ENCODE results near the gene EFEMP1. TPM values are rescaled to one million over a fixed set of nuclear protein-coding genes. Genes with fewer than 3 reads are reported as not detected.
A peak's percentile ranks its signal among the peaks of the same experiment; 100 is the strongest.

The EFEMP1 gene
- total RNA-seq, 1 donor from 2014 or later = 330 TPM

- no peak for DNase-seq (ENCODE audit: low read depth)
Observed at GRCh38 chr2:55898386-55899040, 25.1 kb downstream of the EFEMP1 start.

- DNase-seq (ENCODE audit: low read depth) = no peak
Observed at GRCh38 chr2:55896633-55897032, 26.9 kb downstream of the EFEMP1 start.

GRCh38 chr2:55894720-55895119 lies 28.9 kb downstream of the EFEMP1 start:
- DNase-seq (ENCODE audit: low read depth) = no peak

- DNase-seq (ENCODE audit: low read depth) = peak; percentile 79
Observed at GRCh38 chr2:55891671-55892094, 31.9 kb downstream of the EFEMP1 start.

GRCh38 chr2:55888936-55889335 lies 34.6 kb downstream of the EFEMP1 start:
- no peak for DNase-seq (ENCODE audit: low read depth)

GRCh38 chr2:55887901-55888624 lies 35.5 kb downstream of the EFEMP1 start:
- peak; percentile 96 for DNase-seq (ENCODE audit: low read depth)

- no peak for DNase-seq (ENCODE audit: low read depth)
Observed at GRCh38 chr2:55887351-55887750, 36.2 kb downstream of the EFEMP1 start.

- no peak for DNase-seq (ENCODE audit: low read depth)
Observed at GRCh38 chr2:55885944-55886281, 37.7 kb downstream of the EFEMP1 start.

- peak; percentile 91 for DNase-seq (ENCODE audit: low read depth)
Observed at GRCh38 chr2:55885127-55885943, 38.2 kb downstream of the EFEMP1 start.

- DNase-seq (ENCODE audit: low read depth) = no peak
Observed at GRCh38 chr2:55883829-55884228, 39.8 kb downstream of the EFEMP1 start.

GRCh38 chr2:55883357-55883756 lies 40.2 kb downstream of the EFEMP1 start:
- DNase-seq (ENCODE audit: low read depth) = no peak

GRCh38 chr2:55882954-55883353 lies 40.6 kb downstream of the EFEMP1 start:
- no peak for DNase-seq (ENCODE audit: low read depth)

GRCh38 chr2:55880416-55881143 lies 43.0 kb downstream of the EFEMP1 start:
- DNase-seq (ENCODE audit: low read depth) = no peak

GRCh38 chr2:55879976-55880375 lies 43.6 kb downstream of the EFEMP1 start:
- DNase-seq (ENCODE audit: low read depth) = peak; percentile 78

- no peak for DNase-seq (ENCODE audit: low read depth)
Observed at GRCh38 chr2:55877087-55877436, 46.5 kb downstream of the EFEMP1 start.

GRCh38 chr2:55876429-55877086 lies 47.0 kb downstream of the EFEMP1 start:
- DNase-seq (ENCODE audit: low read depth) = no peak

GRCh38 chr2:55875434-55876135 lies 48.0 kb downstream of the EFEMP1 start:
- no peak for DNase-seq (ENCODE audit: low read depth)

GRCh38 chr2:55874338-55874737 lies 49.2 kb downstream of the EFEMP1 start:
- no peak for DNase-seq (ENCODE audit: low read depth)

- DNase-seq (ENCODE audit: low read depth) = peak; percentile 41
Observed at GRCh38 chr2:55871637-55872036, 51.9 kb downstream of the EFEMP1 start.

GRCh38 chr2:55869637-55870325 lies 53.8 kb downstream of the EFEMP1 start:
- DNase-seq (ENCODE audit: low read depth) = no peak
